GM19023 (cell line): ENCODE data around the gene TTLL11.
"Not testable (repeated sequence)": the region's sequence is repeated elsewhere in the genome, so short reads cannot be mapped to it uniquely, and the experiment has no call there.

Experiments
- ATAC-seq: cut with Tn5 transposase; IDR thresholded peaks from one replicate; pipeline ENCODE4 v1.9.1; 2021; ENCODE audit warnings: mild to moderate bottlenecking, moderate library complexity; ENCODE audit not compliant: unreplicated experiment

TTLL11 gene

GRCh38 chr9:121800376-121800775, 292.7 kb downstream of the TTLL11 start:
- no peak for ATAC-seq

GRCh38 chr9:121798941-121799340, 294.2 kb downstream of the TTLL11 start:
- ATAC-seq: no peak

GRCh38 chr9:121797081-121797480, 296.0 kb downstream of the TTLL11 start:
- no peak for ATAC-seq

GRCh38 chr9:121794334-121794733, 298.8 kb downstream of the TTLL11 start:
- not testable (repeated sequence) for ATAC-seq

- ATAC-seq: not testable (repeated sequence)
Measured at GRCh38 chr9:121792476-121792875, 300.6 kb downstream of the TTLL11 start.

GRCh38 chr9:121790841-121791240, 302.3 kb downstream of the TTLL11 start:
- no peak for ATAC-seq

- no peak for ATAC-seq
Measured at GRCh38 chr9:121788686-121789366, 304.3 kb downstream of the TTLL11 start.

GRCh38 chr9:121786998-121787422, 306.1 kb downstream of the TTLL11 start:
- no peak for ATAC-seq

GRCh38 chr9:121786543-121786948, 306.6 kb downstream of the TTLL11 start:
- no peak for ATAC-seq

- ATAC-seq: no peak
Measured at GRCh38 chr9:121785673-121786542, 307.2 kb downstream of the TTLL11 start.

- ATAC-seq: no peak
Measured at GRCh38 chr9:121784731-121785411, 308.2 kb downstream of the TTLL11 start.

- no peak for ATAC-seq
Measured at GRCh38 chr9:121783521-121784507, 309.3 kb downstream of the TTLL11 start.

- ATAC-seq: no peak
Measured at GRCh38 chr9:121783111-121783510, 310.0 kb downstream of the TTLL11 start.

- no peak for ATAC-seq
Measured at GRCh38 chr9:121782514-121783110, 310.5 kb downstream of the TTLL11 start.

- ATAC-seq: no peak
Measured at GRCh38 chr9:121781701-121782464, 311.2 kb downstream of the TTLL11 start.

- ATAC-seq: no peak
Measured at GRCh38 chr9:121781145-121781548, 312.0 kb downstream of the TTLL11 start.

GRCh38 chr9:121780177-121781040, 312.7 kb downstream of the TTLL11 start:
- ATAC-seq: no peak
